C1 segment of cervical spinal cord (tissue), 14 donors: ENCODE measurements around the gene SLITRK1.
A peak's percentile ranks its signal among the peaks of the same experiment; 100 is the strongest.

Experiments
- DNase-seq, 14 donors: peaks; one replicate each; lab custom pipeline; 2025; lab: John Stamatoyannopoulos, UW

SLITRK1 gene, protein sequence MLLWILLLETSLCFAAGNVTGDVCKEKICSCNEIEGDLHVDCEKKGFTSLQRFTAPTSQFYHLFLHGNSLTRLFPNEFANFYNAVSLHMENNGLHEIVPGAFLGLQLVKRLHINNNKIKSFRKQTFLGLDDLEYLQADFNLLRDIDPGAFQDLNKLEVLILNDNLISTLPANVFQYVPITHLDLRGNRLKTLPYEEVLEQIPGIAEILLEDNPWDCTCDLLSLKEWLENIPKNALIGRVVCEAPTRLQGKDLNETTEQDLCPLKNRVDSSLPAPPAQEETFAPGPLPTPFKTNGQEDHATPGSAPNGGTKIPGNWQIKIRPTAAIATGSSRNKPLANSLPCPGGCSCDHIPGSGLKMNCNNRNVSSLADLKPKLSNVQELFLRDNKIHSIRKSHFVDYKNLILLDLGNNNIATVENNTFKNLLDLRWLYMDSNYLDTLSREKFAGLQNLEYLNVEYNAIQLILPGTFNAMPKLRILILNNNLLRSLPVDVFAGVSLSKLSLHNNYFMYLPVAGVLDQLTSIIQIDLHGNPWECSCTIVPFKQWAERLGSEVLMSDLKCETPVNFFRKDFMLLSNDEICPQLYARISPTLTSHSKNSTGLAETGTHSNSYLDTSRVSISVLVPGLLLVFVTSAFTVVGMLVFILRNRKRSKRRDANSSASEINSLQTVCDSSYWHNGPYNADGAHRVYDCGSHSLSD

GRCh38 chr13:83881917-83882605 is at the start of gene SLITRK1:
SLITRK1 (minus strand) TSS chr13:83882474; CDS start chr13:83881507, 967 bp downstream.
- peak in 12 of 14 donors; percentile 4 to 83 (median 65) for DNase-seq

GRCh38 chr13:83929157-83929556 is 46.9 kb upstream of the SLITRK1 start:
- DNase-seq: no peak

DNA sequence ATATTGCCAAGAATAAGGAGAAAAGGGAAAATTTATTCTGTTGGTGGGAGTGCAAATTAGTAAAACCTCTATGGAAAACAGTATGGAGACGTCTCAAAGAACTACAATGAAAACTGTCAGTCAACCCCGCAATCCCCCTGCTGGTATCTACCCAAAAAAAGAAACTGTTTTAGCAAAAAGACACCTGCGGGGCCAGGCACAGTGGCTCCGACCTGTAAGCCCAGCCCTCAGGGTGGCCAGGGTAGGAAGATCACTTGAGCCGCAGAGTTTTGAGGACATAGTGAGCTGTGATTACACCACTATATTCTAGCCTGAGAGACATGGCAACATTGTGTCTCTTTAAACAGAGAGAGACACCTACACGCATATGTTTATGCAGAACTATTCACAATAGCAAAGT is 37.5 kb upstream of the SLITRK1 start:
- no peak for DNase-seq

DNA sequence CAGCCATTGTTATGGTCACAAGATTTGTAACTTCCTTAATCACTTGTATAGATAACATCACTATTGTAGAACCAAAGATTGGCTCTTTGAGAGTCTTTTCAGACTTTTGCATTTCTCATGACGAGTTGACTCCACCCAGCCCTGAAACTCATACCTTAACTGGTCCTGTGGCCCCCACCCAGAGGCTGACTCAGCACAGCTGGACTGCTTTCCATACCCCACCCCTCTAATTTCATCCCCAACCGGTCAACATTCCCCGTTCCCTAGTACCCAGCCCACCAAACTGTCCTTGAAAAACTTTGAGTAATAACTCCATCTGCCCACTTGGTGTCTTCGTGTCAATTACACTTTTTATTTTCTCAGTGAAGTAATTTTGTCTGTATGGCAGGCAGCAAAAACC is 32.1 kb upstream of the SLITRK1 start:
- no peak for DNase-seq

DNA sequence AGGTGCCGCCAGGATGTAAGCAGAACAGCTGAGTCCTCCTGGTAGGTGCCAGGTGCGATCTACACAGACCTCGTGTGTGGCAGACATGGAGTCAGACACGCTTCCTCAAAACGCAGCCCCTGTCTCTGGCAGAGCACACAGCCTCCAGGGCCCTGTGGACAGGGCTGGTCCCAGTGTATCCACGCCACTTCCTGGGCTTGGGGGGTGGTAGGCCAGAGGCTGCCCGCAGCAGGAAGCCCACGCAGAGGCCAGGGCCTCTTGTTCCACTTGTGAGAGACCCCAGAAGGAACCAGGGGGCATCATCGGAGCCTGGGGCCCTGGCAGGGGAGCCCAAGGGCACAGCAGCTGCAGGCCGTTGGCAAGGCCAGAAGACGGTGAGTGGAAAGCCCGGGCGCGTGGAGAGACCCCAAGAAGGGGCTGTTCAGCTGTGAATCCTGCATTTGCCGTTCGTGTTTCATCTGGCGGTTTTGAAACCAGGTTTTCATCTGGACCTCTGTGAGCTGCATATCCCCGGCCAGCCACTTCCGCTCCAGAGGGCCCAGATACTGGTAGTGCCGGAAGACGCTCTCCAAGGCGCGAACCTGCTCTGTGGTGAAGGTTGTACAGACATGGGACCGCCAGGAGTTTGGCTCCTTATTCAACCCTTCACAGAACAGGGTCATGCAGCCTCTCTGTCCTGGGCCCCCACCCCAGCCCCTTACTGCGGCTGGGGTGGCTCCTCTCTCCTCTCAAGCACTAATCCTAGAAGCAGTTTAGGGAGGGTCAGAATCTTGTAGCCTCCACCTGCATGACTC is 25.1 kb upstream of the SLITRK1 start:
- no peak for DNase-seq

DNA sequence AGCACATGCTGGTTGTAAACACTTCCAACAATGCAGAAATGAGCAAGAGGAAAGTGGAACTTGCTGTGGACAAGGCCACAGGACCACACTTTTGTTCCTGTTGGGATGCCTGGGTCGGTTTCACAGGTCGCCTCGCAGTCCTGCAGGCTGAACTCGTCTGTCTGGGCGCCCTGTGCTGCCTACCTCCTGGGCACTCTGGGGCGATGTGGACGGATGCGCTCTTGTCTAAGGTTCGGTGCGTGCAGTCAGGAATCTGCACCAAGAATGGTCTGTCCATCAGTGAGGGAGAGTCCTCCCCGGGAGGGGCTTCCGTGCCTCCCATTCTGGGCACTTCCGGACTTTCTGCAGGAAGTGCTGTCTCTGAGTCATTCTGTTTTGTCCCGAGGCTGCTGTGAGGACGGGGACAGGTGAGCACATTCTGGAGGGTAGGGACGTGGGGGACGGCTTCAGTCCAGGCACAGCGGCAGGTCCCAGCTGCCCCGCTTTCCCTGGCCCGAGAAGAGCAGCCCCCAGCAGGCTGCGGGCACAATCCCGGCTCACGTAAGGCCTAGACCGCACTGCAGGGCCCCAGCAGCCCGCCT is 24.1 kb upstream of the SLITRK1 start:
- no peak for DNase-seq

DNA sequence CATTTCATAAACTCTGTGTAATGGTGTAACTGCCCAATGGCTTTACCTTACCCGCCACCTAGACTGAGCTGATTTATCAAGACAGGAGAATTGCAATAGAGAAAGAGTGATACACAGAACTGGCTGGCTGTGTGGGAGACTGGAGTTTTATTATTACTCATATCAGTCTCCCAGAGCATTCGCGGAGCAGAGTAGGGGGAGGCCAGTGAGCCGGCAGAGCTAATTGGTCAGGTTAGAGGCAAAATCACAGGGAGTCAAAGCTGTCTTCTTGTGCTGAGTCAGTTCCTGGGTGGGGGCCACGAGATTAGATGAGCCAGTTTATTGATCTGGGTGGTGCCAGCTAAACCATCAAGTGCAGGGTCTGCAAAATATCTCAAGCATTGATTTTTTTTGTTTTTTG is 23.4 kb upstream of the SLITRK1 start:
- DNase-seq: no peak

- DNase-seq: no peak
Measured at GRCh38 chr13:83895994-83896580, 13.8 kb upstream of the SLITRK1 start.

- no peak for DNase-seq
Measured at GRCh38 chr13:83890358-83890757, 8.1 kb upstream of the SLITRK1 start.

DNA sequence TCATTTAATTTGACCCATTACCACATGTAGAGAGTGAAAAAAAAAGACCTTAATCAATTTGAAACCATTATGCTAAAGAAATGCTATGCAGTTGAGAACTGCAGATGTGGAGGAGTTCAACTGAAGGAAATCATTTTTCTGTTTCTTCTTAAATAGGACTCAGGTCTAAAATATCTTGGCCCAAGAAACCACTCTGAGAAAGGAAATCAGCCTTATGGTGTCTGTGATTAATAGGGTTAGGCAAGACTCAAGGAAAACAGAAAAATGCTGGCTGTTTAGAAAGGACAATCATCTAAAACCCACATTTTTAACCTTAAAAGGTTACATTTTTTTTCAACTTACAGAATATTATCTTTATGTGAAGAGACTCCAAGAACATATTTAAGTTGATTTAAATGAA is 1.9 kb upstream of the SLITRK1 start:
- DNase-seq: no peak

DNA sequence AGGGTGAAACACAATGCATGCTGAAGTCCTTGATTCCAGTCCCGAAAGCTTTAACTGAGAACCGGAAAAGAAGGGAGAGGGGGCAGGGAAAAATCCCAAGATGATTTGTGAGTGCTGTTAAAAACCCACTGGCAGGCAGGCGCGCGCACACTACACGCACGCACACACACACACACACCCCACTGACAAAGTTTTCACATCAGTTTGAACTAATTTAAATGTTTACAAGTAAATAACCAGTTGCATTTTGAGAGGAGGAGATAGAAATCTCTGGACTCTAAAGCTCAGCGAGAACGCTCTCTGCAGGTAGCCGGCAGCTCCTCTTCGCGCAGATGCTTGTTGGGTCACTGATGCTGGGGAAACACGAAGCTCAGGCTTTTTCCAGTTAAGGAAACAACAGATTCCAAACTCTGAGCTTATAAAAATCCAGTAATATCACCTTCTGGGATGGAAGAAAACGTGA is 818 bp upstream of the SLITRK1 start:
- peak in 2 of 14 donors; percentile 9 to 33 for DNase-seq

GRCh38 chr13:83882606-83882959 is 309 bp upstream of the SLITRK1 start:
- DNase-seq: no peak

- peak in 3 of 14 donors; percentile 58 to 66 (median 61) for DNase-seq
Measured at GRCh38 chr13:83881140-83881684, 1.1 kb downstream of the SLITRK1 start.

DNA sequence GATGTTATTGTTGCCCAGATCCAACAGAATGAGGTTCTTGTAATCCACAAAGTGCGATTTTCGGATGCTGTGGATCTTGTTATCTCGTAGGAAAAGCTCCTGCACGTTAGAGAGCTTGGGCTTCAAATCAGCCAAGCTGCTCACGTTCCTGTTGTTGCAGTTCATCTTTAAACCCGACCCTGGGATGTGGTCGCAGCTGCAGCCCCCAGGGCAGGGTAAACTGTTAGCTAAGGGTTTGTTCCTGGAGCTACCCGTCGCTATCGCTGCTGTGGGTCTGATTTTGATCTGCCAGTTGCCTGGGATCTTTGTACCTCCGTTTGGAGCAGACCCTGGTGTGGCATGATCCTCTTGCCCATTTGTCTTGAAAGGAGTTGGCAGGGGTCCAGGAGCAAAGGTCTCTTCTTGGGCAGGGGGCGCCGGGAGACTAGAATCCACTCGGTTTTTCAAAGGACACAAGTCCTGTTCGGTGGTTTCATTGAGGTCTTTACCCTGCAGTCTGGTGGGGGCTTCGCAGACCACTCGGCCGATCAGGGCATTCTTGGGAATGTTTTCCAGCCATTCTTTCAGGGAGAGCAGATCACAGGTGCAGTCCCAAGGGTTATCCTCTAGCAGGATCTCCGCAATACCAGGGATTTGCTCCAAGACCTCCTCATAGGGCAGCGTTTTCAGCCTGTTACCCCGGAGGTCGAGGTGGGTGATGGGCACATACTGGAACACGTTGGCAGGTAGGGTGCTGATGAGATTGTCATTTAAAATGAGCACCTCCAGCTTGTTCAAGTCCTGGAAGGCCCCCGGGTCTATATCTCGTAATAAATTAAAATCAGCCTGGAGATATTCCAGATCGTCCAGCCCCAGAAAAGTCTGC is 1.8 kb downstream of the SLITRK1 start:
- peak in 4 of 14 donors; percentile 24 to 70 (median 38) for DNase-seq

- DNase-seq: peak in 7 of 14 donors; percentile 23 to 80 (median 69)
Measured at GRCh38 chr13:83879431-83880171, 2.7 kb downstream of the SLITRK1 start.

GRCh38 chr13:83878691-83879430 is 3.4 kb downstream of the SLITRK1 start:
- DNase-seq: peak in 8 of 14 donors; percentile 31 to 78 (median 56)

DNA sequence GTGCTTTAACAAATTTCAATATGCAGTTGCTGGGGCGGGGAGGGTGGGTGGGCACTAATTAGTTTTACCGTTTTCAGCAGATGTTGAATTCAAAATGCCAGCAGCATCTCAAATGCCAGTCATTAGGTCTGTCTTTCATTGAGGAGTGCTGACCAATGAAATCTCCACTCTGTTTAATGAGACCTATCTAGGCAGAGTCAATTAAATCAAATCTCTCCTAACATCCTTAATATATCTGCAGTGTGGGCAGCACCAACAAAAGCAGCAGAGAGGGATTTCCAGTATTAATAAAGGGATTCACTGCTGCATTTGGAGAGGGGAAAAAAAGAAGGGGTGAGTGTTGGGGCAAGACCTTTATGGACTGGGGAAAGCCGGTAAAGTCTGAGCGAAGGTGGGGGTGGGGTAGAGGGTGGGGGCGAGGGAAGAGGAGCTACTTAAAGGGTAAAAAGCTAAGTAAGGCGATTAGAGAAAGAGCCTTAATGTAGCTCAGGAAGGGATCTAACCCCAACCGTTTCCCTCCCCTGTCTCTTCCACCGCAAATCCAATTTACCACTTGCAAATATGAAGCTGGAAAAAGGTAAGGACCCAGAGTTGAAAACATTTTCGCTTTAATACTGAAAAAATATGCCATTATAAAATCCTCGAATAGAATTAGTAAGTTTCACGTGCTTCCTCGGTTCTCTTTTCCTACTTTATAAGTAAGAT is 4.5 kb downstream of the SLITRK1 start:
- DNase-seq: peak in 3 of 14 donors; percentile 2 to 33 (median 8)
